GM11168 (cell line): Measurements from ENCODE around the gene OXNAD1.

Experiments
- in situ Hi-C: fragments of 300-500 bp; cut with MboI; formaldehyde crosslinking; loops from one replicate; pipeline ENCODE4 v1.12.0; 2022; ENCODE audit warnings: low sequenced_read_pairs; ENCODE audit not compliant: unreplicated experiment

The OXNAD1 gene

DNA sequence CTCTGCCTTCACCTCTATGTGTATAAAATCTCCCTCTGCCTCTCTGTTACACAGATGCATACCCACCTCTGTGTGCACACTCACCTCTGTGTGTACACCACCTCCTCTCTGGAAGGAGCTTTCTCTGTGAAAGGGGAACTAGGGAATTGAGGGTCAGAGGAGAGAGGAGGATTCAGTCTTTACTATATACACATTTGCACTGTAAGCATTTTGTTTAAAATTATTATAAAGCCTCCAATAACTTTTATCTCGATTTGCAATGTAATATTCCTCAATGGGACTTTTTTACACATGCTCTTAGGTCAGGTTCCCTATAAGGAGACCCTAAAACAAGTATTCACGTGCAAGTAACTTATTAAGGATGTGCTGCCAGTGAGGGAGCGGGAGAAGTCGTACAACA lies 82.5 kb downstream of the OXNAD1 start:
- in situ Hi-C loops = no loop called here

DNA sequence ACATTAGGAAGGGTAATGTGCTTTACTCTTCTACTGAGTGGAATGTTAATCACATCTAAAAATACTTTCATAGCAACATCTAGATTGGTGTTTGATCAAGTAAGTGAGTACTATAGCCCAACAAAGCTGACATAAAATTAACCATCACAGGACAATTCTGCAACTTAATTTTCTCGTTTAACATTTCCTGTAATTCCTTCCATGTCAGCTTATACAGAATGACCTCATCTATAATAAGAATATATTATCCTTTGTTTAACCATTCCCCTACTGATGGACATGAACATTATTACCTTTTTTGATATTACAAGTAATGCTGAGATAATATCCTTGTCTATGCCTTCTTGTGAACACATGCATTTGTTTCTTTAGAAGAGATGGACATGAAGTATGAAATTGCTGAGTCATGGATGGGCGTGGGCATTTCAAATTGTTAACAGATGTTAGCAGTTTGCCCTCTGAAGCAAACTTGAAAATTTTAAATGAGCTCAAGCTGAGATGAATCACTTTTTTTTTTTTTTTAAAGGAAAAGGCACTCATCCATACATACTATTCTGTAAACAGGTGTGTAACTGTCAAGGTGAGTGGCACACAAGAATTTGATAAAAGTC lies 85.1 kb downstream of the OXNAD1 start:
- in situ Hi-C loops = no loop called here

DNA sequence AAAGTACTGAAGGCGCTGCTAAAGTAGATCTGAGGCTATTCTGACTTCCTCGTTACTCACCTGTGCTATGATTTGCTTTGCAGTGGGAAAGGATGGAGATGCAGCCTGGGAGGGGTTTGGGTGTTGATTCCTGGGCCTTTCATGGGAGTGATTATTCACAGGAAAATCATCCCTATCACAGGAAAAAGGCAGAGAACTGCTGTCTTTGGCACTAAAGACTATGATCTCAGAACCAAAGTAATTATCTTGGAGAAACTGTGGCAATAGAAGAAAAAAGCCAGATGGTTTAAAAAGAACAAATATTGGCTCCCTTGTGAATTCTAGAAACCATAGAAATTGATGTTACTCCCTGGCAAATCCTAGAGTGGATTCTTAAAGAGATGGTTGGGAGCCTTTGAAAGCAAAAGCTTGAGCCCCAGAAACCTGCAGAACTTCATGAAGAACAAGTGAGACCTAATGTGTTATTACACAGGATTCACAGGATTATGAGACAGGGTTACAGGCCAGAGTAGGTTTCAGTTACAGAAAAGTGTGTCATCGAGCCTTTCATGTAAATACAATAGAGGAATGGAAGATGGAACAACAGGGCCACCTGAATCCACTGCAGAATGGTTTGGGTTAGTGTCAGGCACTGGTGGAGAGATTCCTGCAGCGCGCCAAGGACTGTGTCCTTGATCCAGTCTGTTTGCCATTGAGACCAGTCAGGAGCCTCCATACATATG lies 85.7 kb downstream of the OXNAD1 start:
- in situ Hi-C loops = no loop called here

DNA sequence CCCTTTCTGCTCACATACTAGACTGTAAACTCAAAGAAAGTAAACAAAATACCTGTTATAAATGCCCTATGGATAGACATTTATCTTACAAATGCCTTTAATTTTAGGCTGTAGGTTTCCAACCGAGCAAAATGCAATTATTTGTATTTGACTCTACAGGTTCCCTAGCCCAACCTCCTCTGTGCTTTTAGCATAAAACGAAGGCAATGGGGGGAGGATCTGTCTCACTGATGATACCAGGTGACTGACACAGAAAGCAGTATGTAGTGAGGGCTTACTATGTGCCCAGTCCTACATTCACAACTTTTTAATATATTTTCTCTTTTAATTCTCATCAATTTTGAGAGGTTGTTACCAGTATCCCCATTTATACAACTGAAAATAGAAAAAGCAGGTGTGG lies 87.4 kb downstream of the OXNAD1 start:
- in situ Hi-C loops = no loop called here

DNA sequence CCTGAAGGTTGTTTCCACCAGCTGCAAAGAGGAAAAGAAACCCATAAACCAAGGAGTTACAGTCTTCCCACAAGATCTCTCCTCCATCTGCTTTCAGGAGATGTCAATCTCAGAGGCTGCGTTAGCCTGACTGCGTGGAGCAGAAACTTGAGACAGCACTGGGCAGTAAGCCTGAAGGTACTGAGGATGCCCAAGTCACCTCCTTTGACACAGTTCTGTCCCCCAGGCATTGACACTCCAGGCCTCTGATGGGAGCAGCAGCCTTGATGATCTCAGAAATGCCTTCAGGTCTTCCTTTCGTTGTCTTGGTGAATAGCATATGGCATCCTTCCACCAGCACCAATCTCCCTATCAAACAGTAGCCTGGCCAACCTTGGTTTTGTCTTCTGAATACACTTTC lies 89.3 kb downstream of the OXNAD1 start:
- in situ Hi-C loops = no loop called here
